Adrenal gland (tissue), 12 donors: ENCODE results near the gene LPP. TPM values are rescaled to one million over a fixed set of nuclear protein-coding genes. Genes with fewer than 3 reads are reported as not detected.

Experiments used
- DNase-seq, 7 donors: peaks; one replicate each; pipeline ENCODE4 v3.0.0-alpha.2; 2019 to 2020
- H3K27ac ChIP-seq, 5 donors: fragments of 200-600 bp; sonication (generic) in 4 of 5; 1 replicate in 3 of 5; 2 replicates in 2 of 5; pipeline versions ENCODE4 v1.5.1 to v1.8.0; 2016 to 2020; ENCODE audit warnings: mild to moderate bottlenecking in 1 of 5
- H3K27me3 ChIP-seq: fragments of 200-600 bp; 2 replicates; pipeline ENCODE4 v1.8.0; 2021
- H3K36me3 ChIP-seq, 2 donors: fragments of 200-600 bp; replicated peaks in 1 of 2; 1 replicate in 1 of 2; 2 replicates in 1 of 2; pipeline versions ENCODE4 v1.5.1 to v1.8.0; 2018 to 2022
- H3K4me1 ChIP-seq, 2 donors: fragments of 200-600 bp; replicated peaks in 1 of 2; 1 replicate in 1 of 2; 2 replicates in 1 of 2; pipeline versions ENCODE4 v1.5.1 to v1.8.0; 2018 to 2021
- H3K4me3 ChIP-seq, 4 donors: fragments of 200-600 bp; sonication (generic) in 3 of 4; one replicate each; pipeline ENCODE4 v1.5.1; 2016 to 2018
- H3K9me3 ChIP-seq, 3 donors: fragments of 200-600 bp; sonication (generic) in 1 of 3; replicated peaks in 1 of 3; 1 replicate in 2 of 3; 2 replicates in 1 of 3; pipeline versions ENCODE4 v1.5.1 to v1.8.0; 2016 to 2021
- CTCF ChIP-seq, 6 experiments: fragments of 450-650 bp in 4 of 6; fragments of 200-600 bp in 2 of 6; sonication (generic) in 1 of 6; IDR thresholded peaks; 1 replicate in 5 of 6; 2 replicates in 1 of 6; pipeline versions ENCODE4 v1.5.1 to v1.8.0; 2016 to 2021; ENCODE audit warnings: antibody characterized with exemption in 6 of 6, mild to moderate bottlenecking in 2 of 6, moderate library complexity in 1 of 6
- POLR2A ChIP-seq, 2 donors: fragments of 450-650 bp; IDR thresholded peaks; one replicate each; pipeline ENCODE4 v1.6.1; 2017; ENCODE audit warnings: antibody characterized with exemption in 2 of 2, mild to moderate bottlenecking in 2 of 2, moderate library complexity in 1 of 2
- WGBS, 4 donors: extraction: QIAGEN DNeasy Blood & Tissue Kit in 2 of 4; methylation state at CpG; one replicate each; pipeline versions ENCODE4 v1.1.5 to v1.1.7; 2013 to 2017; 5-methylcytosine and 5-hydroxymethylcytosine counted together
- intact Hi-C, 2 donors: fragments of 100-400 bp; cut with DNase I; formaldehyde crosslinking; loops; one replicate each; pipeline versions ENCODE4 v1.14.1 to v1.15.0; 2022 to 2023
- polyA plus RNA-seq, 3 donors: library from polyadenylated mRNA; stranded (reverse); fragments of 200-250 nt in 2 of 3; fragments of 350-450 nt in 1 of 3; fragmentation: Illumina TruSeq in 1 of 3; extraction: RNeasy Lipid Tissue Mini Kit (QIAGEN cat#74804) in 1 of 3; gene quantifications; one replicate each; pipeline ENCODE4 v1.2.3, GENCODE V29; 2013 to 2014
- total RNA-seq, 9 donors: library from RNA; depleted of rRNA in 4 of 9; stranded (reverse); fragments of >200 nt in 4 of 9; fragments of 120-200 nt in 1 of 9; fragmentation: NEBNext Ultra II Directional in 1 of 9; extraction: Animal tissue kit (Norgen Biotek cat#: 25700) in 1 of 9; gene quantifications; one replicate each; pipeline versions ENCODE4 v1.1.0 to v1.2.4, GENCODE V29; 2013 to 2023
- donor health status: healthy with polysubstance abuse.
- donor health status: Bipolar disorder and iron deficiency.
- donor health status: DM: yes; HTN: yes; CAD: no.
- donor health status: DM: no; HTN: no; CAD: no.
- donor health status: DM: no; HTN: no; CAD: no.
- donor health status: DM: yes; HTN: yes; CAD: no.

LPP gene
- total and polyA plus RNA-seq, 12 donors, result 7.0 to 170 (median 101) TPM

GRCh38 chr3:188178293-188178936 lies 24.5 kb downstream of the LPP start:
- DNase-seq, result peak in 1 of 7 donors; percentile 28
- intact Hi-C loops, result no loop called here
- Histone ChIP-seq H3K36me3 (no peaks in the 10 kb centered on the region), H3K4me3 (no peak overlapping the region), H3K27me3 (no peaks in the 10 kb centered on the region), H3K27ac (peak overlapping the region in 2 of 5 donors; percentile 30 to 56), H3K9me3 (no peaks in the 10 kb centered on the region), H3K4me1 (peaks cover 0 to 32% of the 10 kb centered on the region in 2 donors)
- no peak for TF ChIP-seq POLR2A (IDR thresholded peaks at IDR 0.05)
- no peak for TF ChIP-seq CTCF (IDR thresholded peaks at IDR 0.05)
- WGBS, 4 donors, result 85 to 94% (median 90%) methylated on average over 7 of the region's 7 CpGs

GRCh38 chr3:188179006-188179966 lies 25.3 kb downstream of the LPP start:
- peak in 2 of 7 donors; percentile 22 to 57 for DNase-seq
- intact Hi-C loops, result no loop called here
- Histone ChIP-seq H3K4me1 (peaks cover 0 to 28% of the 10 kb centered on the region in 2 donors), H3K27ac (peak overlapping the region in 2 of 5 donors; percentile 56), H3K9me3 (no peaks in the 10 kb centered on the region), H3K4me3 (no peak overlapping the region), H3K36me3 (no peaks in the 10 kb centered on the region), H3K27me3 (no peaks in the 10 kb centered on the region)
- 67 to 75% (median 71%) methylated on average over 16 of the region's 16 CpGs for WGBS, 4 donors
- no peak for TF ChIP-seq POLR2A (IDR thresholded peaks at IDR 0.05)
- no peak for TF ChIP-seq CTCF (IDR thresholded peaks at IDR 0.05)

- intact Hi-C loops, result no loop called here
- Histone ChIP-seq H3K36me3 (no peaks in the 10 kb centered on the region), H3K4me3 (no peak overlapping the region), H3K27me3 (no peaks in the 10 kb centered on the region), H3K4me1 (peaks cover 0 to 25% of the 10 kb centered on the region in 2 donors), H3K9me3 (no peaks in the 10 kb centered on the region), H3K27ac (peak overlapping the region in 2 of 5 donors; percentile 17 to 32)
- DNase-seq, result peak in 1 of 7 donors; percentile 41
- WGBS, 4 donors, result 88 to 94% (median 89%) methylated on average over 7 of the region's 7 CpGs
- TF ChIP-seq CTCF (IDR thresholded peaks at IDR 0.05), result no peak
- no peak for TF ChIP-seq POLR2A (IDR thresholded peaks at IDR 0.05)
Observed at GRCh38 chr3:188180114-188180513, 26.2 kb downstream of the LPP start.

- WGBS, 4 donors, result 94 to 97% (median 96%) methylated on average over 5 of the region's 5 CpGs
- peaks cover 0 to 41% of the 10 kb centered on the region in 2 donors for H3K4me1 ChIP-seq
Observed at GRCh38 chr3:188183452-188183851, 29.5 kb downstream of the LPP start.

More at GRCh38 chr3:188183452-188183851, 29.5 kb downstream of the LPP start:
- H3K27ac ChIP-seq, result no peak overlapping the region
- no peaks in the 10 kb centered on the region for H3K27me3 ChIP-seq
- intact Hi-C loops, result no loop called here
- no peak overlapping the region for H3K4me3 ChIP-seq
- DNase-seq, result peak in 1 of 7 donors; percentile 33
- no peak for TF ChIP-seq POLR2A (IDR thresholded peaks at IDR 0.05)
- TF ChIP-seq CTCF (IDR thresholded peaks at IDR 0.05), result no peak
- H3K36me3 ChIP-seq, result no peaks in the 10 kb centered on the region
- no peaks in the 10 kb centered on the region for H3K9me3 ChIP-seq
